GM12874 (cell line): ENCODE data around the gene ELMOD2.

Experiments
- CTCF ChIP-seq: IDR thresholded peaks from 2 replicates; pipeline ENCODE4 v1.5.1; 2011; ENCODE audit warnings: low read depth, mild to moderate bottlenecking, control low read depth, low read length, moderate library complexity; ENCODE audit not compliant: insufficient read depth

ELMOD2 gene

GRCh38 chr4:140523857-140524742 is at the start of gene ELMOD2:
Gene ELMOD2, plus strand, starts transcription at chr4:140524168. Its CDS starts 1,261 bp downstream, at chr4:140525429.
- TF ChIP-seq CTCF: peak; percentile 97

GRCh38 chr4:140483445-140483844 is 40.5 kb upstream of the ELMOD2 start:
- TF ChIP-seq CTCF: no peak

- TF ChIP-seq CTCF: no peak
Observed at GRCh38 chr4:140485939-140486338, 38.0 kb upstream of the ELMOD2 start.

GRCh38 chr4:140497405-140497746 is 26.6 kb upstream of the ELMOD2 start:
- no peak for TF ChIP-seq CTCF

GRCh38 chr4:140497747-140498636 is 26.0 kb upstream of the ELMOD2 start, which contains the start of gene MGAT4D:
Gene MGAT4D, minus strand, starts transcription at chr4:140498293. Its CDS starts 71 bp downstream, at chr4:140498222.
- no peak for TF ChIP-seq CTCF

- TF ChIP-seq CTCF: no peak
Observed at GRCh38 chr4:140499391-140499790, 24.6 kb upstream of the ELMOD2 start.

GRCh38 chr4:140504261-140504660 is 19.7 kb upstream of the ELMOD2 start:
- no peak for TF ChIP-seq CTCF
